ENCODE results near the gene SDF4. TPM values are rescaled to one million over a fixed set of nuclear protein-coding genes. Genes with fewer than 3 reads are reported as not detected.

The SDF4 gene
- total and polyA plus RNA-seq, 2 experiments from 2014 or later = 214 to 261 TPM

GRCh38 chr1:1181129-1181937 lies 50.5 kb downstream of the SDF4 start:
- H3K9me3 ChIP-seq (ENCODE audit: low read depth) = no peaks in the 10 kb centered on the region
- in situ Hi-C loops (cut with MboI) = no loop called here
- no peak for TF ChIP-seq EZH2phosphoT487 (IDR thresholded peaks at IDR 0.05; ENCODE audit: insufficient read depth, low read depth)
- no peak for TF ChIP-seq EZH2 (IDR thresholded peaks at IDR 0.05; ENCODE audit: insufficient read depth, poor library complexity, severe bottlenecking)
- H3K4me3 ChIP-seq = no peak overlapping the region
- no peak overlapping the region for H3K27ac ChIP-seq
- no peak overlapping the region for H3K4me2 ChIP-seq (ENCODE audit: unreplicated experiment)
- no peaks in the 10 kb centered on the region for H4K20me1 ChIP-seq (ENCODE audit: insufficient read depth)
- H3F3A ChIP-seq (ENCODE audit: insufficient read depth) = no peaks in the 10 kb centered on the region
- H3K4me1 ChIP-seq (ENCODE audit: insufficient read depth) = no peaks in the 10 kb centered on the region
- H3K79me2 ChIP-seq (ENCODE audit: insufficient read depth) = no peaks in the 10 kb centered on the region
- no peaks in the 10 kb centered on the region for H3K9me2 ChIP-seq (ENCODE audit: insufficient read depth)
- no peak overlapping the region for H2AFZ ChIP-seq
- H3K27me3 ChIP-seq (replicated peaks; ENCODE audit: insufficient read depth) = peaks cover 18% of the 10 kb centered on the region
- DNase-seq = no peak
- H3K9ac ChIP-seq = no peak overlapping the region
- no peaks in the 10 kb centered on the region for H3K36me3 ChIP-seq (ENCODE audit: low read depth)
- WGBS, 2 experiments (ENCODE audit: low coverage in 1 of 2, low lambda C conversion rate in 2 of 2, missing lambda C conversion rate in 2 of 2) = 70 to 79% methylated on average over 16 to 26 of the region's 26 CpGs

GRCh38 chr1:1179983-1180861 lies 51.6 kb downstream of the SDF4 start:
- H3K9ac ChIP-seq = no peak overlapping the region
- TF ChIP-seq EZH2phosphoT487 (IDR thresholded peaks at IDR 0.05; ENCODE audit: insufficient read depth, low read depth) = no peak
- no peak for TF ChIP-seq EZH2 (IDR thresholded peaks at IDR 0.05; ENCODE audit: insufficient read depth, poor library complexity, severe bottlenecking)
- WGBS, 2 experiments (ENCODE audit: low coverage in 1 of 2, low lambda C conversion rate in 2 of 2, missing lambda C conversion rate in 2 of 2) = 41 to 57% methylated on average over 24 to 50 of the region's 51 CpGs
- H3K79me2 ChIP-seq (ENCODE audit: insufficient read depth) = no peaks in the 10 kb centered on the region
- H4K20me1 ChIP-seq (ENCODE audit: insufficient read depth) = no peaks in the 10 kb centered on the region
- in situ Hi-C loops (cut with MboI) = no loop called here
- no peaks in the 10 kb centered on the region for H3K36me3 ChIP-seq (ENCODE audit: low read depth)
- no peaks in the 10 kb centered on the region for H3F3A ChIP-seq (ENCODE audit: insufficient read depth)
- no peaks in the 10 kb centered on the region for H3K9me3 ChIP-seq (ENCODE audit: low read depth)
- H3K4me2 ChIP-seq (ENCODE audit: unreplicated experiment) = no peak overlapping the region
- no peaks in the 10 kb centered on the region for H3K9me2 ChIP-seq (ENCODE audit: insufficient read depth)
- no peaks in the 10 kb centered on the region for H3K4me1 ChIP-seq (ENCODE audit: insufficient read depth)
- DNase-seq = no peak
- no peak overlapping the region for H2AFZ ChIP-seq
- H3K27ac ChIP-seq = no peak overlapping the region
- no peak overlapping the region for H3K4me3 ChIP-seq
- peaks cover 18% of the 10 kb centered on the region for H3K27me3 ChIP-seq (replicated peaks; ENCODE audit: insufficient read depth)

- DNase-seq = no peak
Measured at GRCh38 chr1:1179346-1179982, 52.3 kb downstream of the SDF4 start.

GRCh38 chr1:1178794-1179331 lies 52.9 kb downstream of the SDF4 start:
- H3K79me2 ChIP-seq (ENCODE audit: insufficient read depth) = no peaks in the 10 kb centered on the region
- no peaks in the 10 kb centered on the region for H4K20me1 ChIP-seq (ENCODE audit: insufficient read depth)
- H3K4me1 ChIP-seq (ENCODE audit: insufficient read depth) = no peaks in the 10 kb centered on the region
- no peaks in the 10 kb centered on the region for H3K9me2 ChIP-seq (ENCODE audit: insufficient read depth)
- H3K4me3 ChIP-seq = no peak overlapping the region
- H2AFZ ChIP-seq = no peak overlapping the region
- no peak overlapping the region for H3K27ac ChIP-seq
- peaks cover 26% of the 10 kb centered on the region for H3K27me3 ChIP-seq (replicated peaks; ENCODE audit: insufficient read depth)
- no peak overlapping the region for H3K9ac ChIP-seq
- DNase-seq = no peak
- no peaks in the 10 kb centered on the region for H3F3A ChIP-seq (ENCODE audit: insufficient read depth)
- in situ Hi-C loops (cut with MboI) = no loop called here
- TF ChIP-seq EZH2 (IDR thresholded peaks at IDR 0.05; ENCODE audit: insufficient read depth, poor library complexity, severe bottlenecking) = no peak
- TF ChIP-seq EZH2phosphoT487 (IDR thresholded peaks at IDR 0.05; ENCODE audit: insufficient read depth, low read depth) = no peak
- H3K4me2 ChIP-seq (ENCODE audit: unreplicated experiment) = no peak overlapping the region
- no peaks in the 10 kb centered on the region for H3K36me3 ChIP-seq (ENCODE audit: low read depth)
- WGBS, 2 experiments (ENCODE audit: low coverage in 1 of 2, low lambda C conversion rate in 2 of 2, missing lambda C conversion rate in 2 of 2) = 72 to 76% methylated on average over 26 to 29 of the region's 32 CpGs
- H3K9me3 ChIP-seq (ENCODE audit: low read depth) = no peaks in the 10 kb centered on the region

More at GRCh38 chr1:1179346-1179982, 52.3 kb downstream of the SDF4 start:
- Histone ChIP-seq H3K4me2 (ENCODE audit: unreplicated experiment) (no peak overlapping the region), H3K4me3 (no peak overlapping the region), H3K9ac (no peak overlapping the region), H3K9me2 (ENCODE audit: insufficient read depth) (no peaks in the 10 kb centered on the region), H3F3A (ENCODE audit: insufficient read depth) (no peaks in the 10 kb centered on the region), H3K9me3 (ENCODE audit: low read depth) (no peaks in the 10 kb centered on the region), H3K36me3 (ENCODE audit: low read depth) (no peaks in the 10 kb centered on the region), H3K4me1 (ENCODE audit: insufficient read depth) (no peaks in the 10 kb centered on the region), H3K27me3 (replicated peaks; ENCODE audit: insufficient read depth) (peaks cover 21% of the 10 kb centered on the region), H2AFZ (no peak overlapping the region), H3K27ac (no peak overlapping the region), H4K20me1 (ENCODE audit: insufficient read depth) (no peaks in the 10 kb centered on the region), H3K79me2 (ENCODE audit: insufficient read depth) (no peaks in the 10 kb centered on the region)
- in situ Hi-C loops (cut with MboI) = no loop called here
- WGBS, 2 experiments (ENCODE audit: low coverage in 1 of 2, low lambda C conversion rate in 2 of 2, missing lambda C conversion rate in 2 of 2) = 60 to 66% methylated on average over 19 to 25 of the region's 25 CpGs
- TF ChIP-seq EZH2phosphoT487 (IDR thresholded peaks at IDR 0.05; ENCODE audit: insufficient read depth, low read depth) = no peak
- no peak for TF ChIP-seq EZH2 (IDR thresholded peaks at IDR 0.05; ENCODE audit: insufficient read depth, poor library complexity, severe bottlenecking)

Data from GM23248 (cell line).